IPS-18a (cell line): ENCODE results near the gene ADH1C.

Experiments used
- H3K27ac ChIP-seq: one replicate; pipeline ENCODE4 v1.5.1; 2013; ENCODE audit warnings: low read length
- H3K27me3 ChIP-seq: one replicate; pipeline ENCODE4 v1.6.1; 2013; ENCODE audit warnings: mild to moderate bottlenecking, low read length; ENCODE audit not compliant: control insufficient read depth, insufficient read depth
- H3K36me3 ChIP-seq: one replicate; pipeline ENCODE4 v1.6.1; 2013; ENCODE audit warnings: low read depth, low read length; ENCODE audit not compliant: control insufficient read depth
- H3K4me1 ChIP-seq: one replicate; pipeline ENCODE4 v1.6.1; 2013; ENCODE audit warnings: low read depth, low read length; ENCODE audit not compliant: control insufficient read depth
- H3K4me3 ChIP-seq: one replicate; pipeline ENCODE4 v1.5.1; 2013; ENCODE audit warnings: low read length
- H3K9ac ChIP-seq: one replicate; pipeline ENCODE4 v1.6.1; 2013; ENCODE audit warnings: mild to moderate bottlenecking, low read length, moderate library complexity
- H3K9me3 ChIP-seq: one replicate; pipeline ENCODE4 v1.6.1; 2013; ENCODE audit warnings: low read depth, low read length; ENCODE audit not compliant: control insufficient read depth

The ADH1C gene

DNA sequence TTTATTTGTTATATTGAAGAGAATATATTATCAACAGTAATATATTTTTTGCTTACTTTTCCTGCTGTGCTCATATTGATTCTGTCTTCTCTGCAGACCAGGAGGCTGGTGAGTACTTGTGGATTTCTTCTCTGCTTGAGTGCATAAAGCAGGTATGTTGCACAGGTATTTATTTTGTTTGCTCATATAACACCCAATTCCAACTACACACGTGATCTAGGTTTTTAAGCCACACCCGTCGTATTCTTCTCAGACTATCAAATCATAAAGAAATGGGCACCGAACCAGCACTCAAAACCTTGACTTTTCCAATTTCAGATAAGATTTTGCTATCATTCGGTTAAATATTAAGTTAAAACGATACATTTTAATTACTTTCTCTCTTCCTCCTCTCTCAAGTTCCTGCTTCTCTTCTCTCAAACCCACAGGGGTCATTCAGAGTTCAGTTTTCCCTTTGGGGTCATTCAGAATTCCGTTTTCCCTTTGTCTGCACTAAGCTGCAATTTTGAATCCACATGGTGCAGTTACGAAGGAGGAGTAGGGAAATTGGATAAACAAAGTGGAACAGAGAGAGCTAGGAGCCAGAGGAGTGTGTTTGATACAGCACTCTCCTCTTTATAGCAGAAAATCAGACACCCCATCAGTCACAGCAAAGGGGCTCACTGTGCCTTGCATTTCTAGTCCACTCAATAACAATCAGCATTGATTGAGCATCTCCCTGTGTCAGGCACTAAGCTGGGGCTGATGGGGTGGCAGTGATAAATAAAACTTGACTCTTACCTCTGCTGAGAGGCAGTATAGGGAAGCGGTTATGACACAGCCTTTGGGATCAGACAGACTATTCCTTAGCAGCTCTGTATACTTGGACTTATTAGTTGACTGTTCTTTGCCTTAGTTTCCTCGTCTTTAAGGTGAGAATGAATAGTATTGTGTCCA is at the start of gene ADH1C:
Gene ADH1C, minus strand, starts transcription at position 145 of the 936 bp plus-strand sequence. Its CDS starts 71 bp downstream, at position 74.
- Histone ChIP-seq H3K9me3 (no peaks in the 10 kb centered on the region), H3K27me3 (no peaks in the 10 kb centered on the region), H3K4me1 (no peaks in the 10 kb centered on the region), H3K9ac (no peak within 1 kb of the TSS), H3K27ac (no peak within 1 kb of the TSS), H3K4me3 (no peak within 1 kb of the TSS), H3K36me3 (no peaks in the 10 kb centered on the region)

DNA sequence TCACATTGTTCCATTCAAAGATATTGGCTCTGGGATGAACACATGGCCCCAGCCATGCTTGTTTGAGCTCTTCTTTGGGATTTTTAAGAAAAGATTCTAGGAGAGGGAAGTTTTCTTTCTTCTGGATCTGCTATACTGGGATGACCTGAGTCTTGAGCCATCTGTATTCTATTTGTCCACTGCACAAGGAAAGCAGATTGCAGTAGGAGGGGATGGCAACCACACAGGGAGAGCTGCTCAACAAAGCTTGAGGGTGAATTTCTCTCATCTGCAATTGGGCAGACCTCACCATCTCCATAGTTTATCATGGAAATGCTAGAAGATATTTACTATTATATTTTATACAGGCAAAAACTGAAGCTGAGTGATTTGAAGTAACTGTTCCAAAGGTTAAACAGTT is 48.3 kb upstream of the ADH1C start:
- H3K27me3 ChIP-seq, result no peaks in the 10 kb centered on the region
- no peak overlapping the region for H3K4me3 ChIP-seq
- no peak overlapping the region for H3K27ac ChIP-seq
- no peak overlapping the region for H3K9ac ChIP-seq
- H3K36me3 ChIP-seq, result no peaks in the 10 kb centered on the region
- peaks cover 7% of the 10 kb centered on the region for H3K9me3 ChIP-seq
- peaks cover 7% of the 10 kb centered on the region for H3K4me1 ChIP-seq

DNA sequence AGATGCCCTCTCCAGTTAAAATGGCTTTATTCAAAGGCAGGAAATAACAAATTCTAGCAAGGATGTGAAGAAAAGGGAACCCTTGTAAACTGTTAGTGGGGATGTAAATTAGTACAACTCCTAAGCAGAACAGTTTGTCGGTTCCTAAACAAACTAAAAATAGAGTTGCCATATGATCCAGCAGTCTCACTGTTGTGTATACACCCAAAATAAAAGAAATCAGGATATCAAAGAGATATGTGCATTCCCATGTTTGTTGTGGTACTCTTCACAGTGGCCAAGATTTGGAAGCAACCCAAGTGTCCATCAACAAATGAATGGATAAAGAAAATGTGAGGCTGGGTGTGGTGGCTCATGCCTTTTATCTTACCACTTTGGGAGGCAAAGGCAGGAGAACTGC is 46.5 kb upstream of the ADH1C start:
- H3K4me3 ChIP-seq, result no peak overlapping the region
- no peak overlapping the region for H3K9ac ChIP-seq
- H3K9me3 ChIP-seq, result peaks cover 7% of the 10 kb centered on the region

DNA sequence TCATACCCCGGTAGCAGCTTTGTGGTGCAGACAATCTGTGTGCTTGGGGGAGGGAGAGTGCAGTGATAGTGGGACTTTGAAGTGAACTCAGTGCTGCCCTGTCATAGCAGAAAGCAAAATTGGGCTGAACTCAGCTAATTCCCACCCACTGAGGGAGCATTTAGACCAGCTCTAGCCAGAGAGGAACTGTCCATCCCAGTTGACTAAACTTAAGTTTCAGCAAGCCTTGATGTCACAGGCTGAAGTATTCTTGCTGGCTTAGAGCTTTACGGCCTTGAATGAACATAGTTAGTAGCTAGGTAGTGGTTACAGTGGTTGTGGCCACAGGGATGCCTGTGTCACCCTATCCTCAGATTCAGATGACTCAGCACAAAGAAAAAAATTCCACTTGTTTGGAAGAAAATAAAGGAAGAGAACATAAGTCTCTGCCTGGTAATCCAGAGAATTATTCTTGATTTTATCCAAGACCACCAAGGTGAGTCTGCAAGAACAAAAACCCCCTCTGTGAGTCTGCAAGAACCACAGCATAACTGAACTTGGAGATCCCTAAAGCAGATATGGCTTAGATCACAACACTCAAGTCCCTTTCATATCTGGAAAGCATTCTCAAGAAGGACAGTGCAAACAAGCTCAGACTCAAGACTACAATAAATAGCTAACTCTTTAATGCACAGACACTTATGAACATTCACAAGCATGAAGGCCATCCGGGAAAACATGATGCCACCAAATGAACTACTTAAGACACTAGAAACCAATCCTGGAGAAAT is 43.2 kb upstream of the ADH1C start:
- Histone ChIP-seq H3K4me1 (no peaks in the 10 kb centered on the region), H3K4me3 (no peak overlapping the region), H3K9ac (no peak overlapping the region), H3K36me3 (no peaks in the 10 kb centered on the region), H3K27me3 (no peaks in the 10 kb centered on the region), H3K27ac (no peak overlapping the region), H3K9me3 (peaks cover 9% of the 10 kb centered on the region)

More for the DNA sequence above, 46.5 kb upstream of the ADH1C start:
- Histone ChIP-seq H3K27ac (no peak overlapping the region), H3K36me3 (no peaks in the 10 kb centered on the region), H3K4me1 (no peaks in the 10 kb centered on the region), H3K27me3 (no peaks in the 10 kb centered on the region)

DNA sequence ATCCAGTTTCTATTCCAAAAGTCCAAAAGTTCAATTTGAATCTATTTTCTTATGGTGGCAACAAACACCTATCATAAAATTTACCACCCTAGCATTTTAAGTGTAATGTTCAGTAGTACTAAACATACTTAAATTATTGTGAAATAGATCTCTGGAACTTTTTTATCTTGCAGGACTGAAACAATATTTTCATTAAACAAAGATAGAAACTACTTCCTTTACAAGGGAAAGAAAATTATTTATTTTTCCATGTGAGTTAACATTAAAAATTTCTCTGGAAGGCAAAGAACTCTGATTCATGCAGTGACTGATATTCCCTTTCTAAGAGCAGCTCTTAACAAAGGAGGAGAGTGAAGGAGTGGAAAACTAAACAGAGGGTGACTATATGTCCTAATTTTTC is 42.4 kb upstream of the ADH1C start:
- Histone ChIP-seq H3K4me1 (no peaks in the 10 kb centered on the region), H3K27ac (no peak overlapping the region), H3K27me3 (no peaks in the 10 kb centered on the region), H3K9me3 (peaks cover 14% of the 10 kb centered on the region), H3K36me3 (no peaks in the 10 kb centered on the region), H3K9ac (no peak overlapping the region), H3K4me3 (no peak overlapping the region)

DNA sequence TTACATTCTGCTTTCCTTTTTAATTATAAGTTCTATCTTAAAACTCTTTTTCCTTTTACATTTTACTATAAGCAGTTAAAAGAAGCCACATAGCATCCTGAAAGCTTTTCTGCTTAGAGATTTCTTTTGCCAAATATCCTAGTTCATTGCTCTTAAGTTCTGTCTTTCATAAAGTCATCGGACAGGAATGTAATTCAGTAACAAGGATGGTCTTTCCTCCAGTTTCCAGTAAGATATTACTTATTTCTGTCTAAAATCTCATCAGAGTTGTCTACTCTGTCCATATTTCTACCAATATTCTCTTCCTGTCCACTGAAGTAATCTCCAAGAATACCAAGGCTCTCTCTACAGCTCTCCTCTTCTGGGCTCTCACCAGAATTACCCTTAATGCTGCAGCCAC is 37.5 kb upstream of the ADH1C start:
- H3K4me1 ChIP-seq, result no peaks in the 10 kb centered on the region
- no peaks in the 10 kb centered on the region for H3K36me3 ChIP-seq
- no peak overlapping the region for H3K27ac ChIP-seq
- no peaks in the 10 kb centered on the region for H3K27me3 ChIP-seq
- H3K9ac ChIP-seq, result no peak overlapping the region
- H3K9me3 ChIP-seq, result peaks cover 12% of the 10 kb centered on the region
- H3K4me3 ChIP-seq, result no peak overlapping the region

DNA sequence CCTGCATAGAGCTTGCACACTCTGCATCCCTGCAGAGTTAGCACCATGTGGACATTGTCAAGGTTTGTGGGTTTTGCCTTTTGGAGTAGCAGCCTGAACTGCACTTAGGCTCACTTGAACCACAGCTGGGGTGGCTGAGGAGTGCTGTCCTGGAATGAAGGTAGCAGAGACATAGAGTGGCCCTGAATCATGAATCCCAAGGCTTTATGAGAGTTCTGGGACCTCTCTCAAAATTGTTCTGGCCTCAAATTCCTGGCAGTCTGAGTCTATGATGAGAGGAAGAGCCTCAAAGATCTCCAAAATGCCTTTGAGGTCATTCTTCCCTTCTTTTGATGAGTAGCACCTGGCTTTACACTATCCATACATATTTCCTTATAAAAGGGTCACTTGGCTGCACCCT is 37.1 kb upstream of the ADH1C start:
- no peaks in the 10 kb centered on the region for H3K4me1 ChIP-seq
- no peak overlapping the region for H3K9ac ChIP-seq
- no peaks in the 10 kb centered on the region for H3K27me3 ChIP-seq
- H3K4me3 ChIP-seq, result no peak overlapping the region
- no peak overlapping the region for H3K27ac ChIP-seq
- H3K36me3 ChIP-seq, result no peaks in the 10 kb centered on the region
- peaks cover 12% of the 10 kb centered on the region for H3K9me3 ChIP-seq

DNA sequence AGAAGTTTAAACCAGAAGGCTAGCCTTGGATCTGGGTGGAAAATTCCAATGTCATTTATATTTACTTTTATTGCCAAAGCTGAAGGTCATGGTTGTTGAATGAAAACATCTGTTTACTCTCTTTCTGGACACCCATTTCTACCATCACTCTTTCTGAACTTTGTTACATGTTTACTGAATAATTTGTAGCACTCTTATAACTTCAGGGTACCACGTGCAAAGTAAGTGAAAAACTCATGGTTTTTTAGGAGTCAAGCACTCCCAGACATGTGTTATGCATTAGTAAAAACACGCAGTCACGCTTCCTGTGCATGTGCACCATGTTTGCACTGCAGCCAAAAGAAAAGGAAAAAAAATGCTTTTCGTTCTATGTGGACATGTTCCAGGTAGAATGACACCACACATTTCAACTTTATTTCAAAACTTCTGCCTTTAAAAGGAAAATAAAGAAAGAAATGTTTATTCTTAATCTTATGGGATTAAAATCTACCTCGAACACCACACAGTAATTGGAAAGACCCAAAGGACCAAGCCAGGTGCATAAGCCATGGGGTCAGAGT is 31.4 kb upstream of the ADH1C start:
- Histone ChIP-seq H3K36me3 (no peaks in the 10 kb centered on the region), H3K27me3 (no peaks in the 10 kb centered on the region), H3K4me1 (no peaks in the 10 kb centered on the region), H3K4me3 (no peak overlapping the region), H3K27ac (no peak overlapping the region), H3K9me3 (no peaks in the 10 kb centered on the region), H3K9ac (no peak overlapping the region)

DNA sequence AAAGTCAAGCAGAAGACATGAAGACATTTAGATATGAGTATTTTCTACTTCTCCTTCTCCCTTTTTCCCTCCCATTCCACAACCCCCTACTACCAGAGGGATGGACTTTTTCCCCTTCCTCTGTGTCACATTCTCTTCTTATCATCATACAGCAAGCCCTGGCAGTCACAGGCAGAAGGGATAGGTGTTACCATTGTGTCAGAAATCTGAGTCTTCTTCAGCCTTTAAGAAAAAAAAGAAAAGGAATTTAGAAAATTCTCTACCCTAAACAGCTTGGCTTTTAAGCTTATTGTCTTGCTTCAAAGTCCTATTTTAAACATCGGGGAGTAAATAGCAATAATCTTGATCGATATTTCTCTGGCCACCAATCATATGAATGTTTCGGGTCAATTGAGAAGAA is 30.9 kb upstream of the ADH1C start:
- H3K9ac ChIP-seq, result no peak overlapping the region
- H3K27ac ChIP-seq, result no peak overlapping the region
- H3K36me3 ChIP-seq, result no peaks in the 10 kb centered on the region
- H3K27me3 ChIP-seq, result no peaks in the 10 kb centered on the region
- H3K4me3 ChIP-seq, result no peak overlapping the region
- H3K9me3 ChIP-seq, result no peaks in the 10 kb centered on the region
- H3K4me1 ChIP-seq, result no peaks in the 10 kb centered on the region

DNA sequence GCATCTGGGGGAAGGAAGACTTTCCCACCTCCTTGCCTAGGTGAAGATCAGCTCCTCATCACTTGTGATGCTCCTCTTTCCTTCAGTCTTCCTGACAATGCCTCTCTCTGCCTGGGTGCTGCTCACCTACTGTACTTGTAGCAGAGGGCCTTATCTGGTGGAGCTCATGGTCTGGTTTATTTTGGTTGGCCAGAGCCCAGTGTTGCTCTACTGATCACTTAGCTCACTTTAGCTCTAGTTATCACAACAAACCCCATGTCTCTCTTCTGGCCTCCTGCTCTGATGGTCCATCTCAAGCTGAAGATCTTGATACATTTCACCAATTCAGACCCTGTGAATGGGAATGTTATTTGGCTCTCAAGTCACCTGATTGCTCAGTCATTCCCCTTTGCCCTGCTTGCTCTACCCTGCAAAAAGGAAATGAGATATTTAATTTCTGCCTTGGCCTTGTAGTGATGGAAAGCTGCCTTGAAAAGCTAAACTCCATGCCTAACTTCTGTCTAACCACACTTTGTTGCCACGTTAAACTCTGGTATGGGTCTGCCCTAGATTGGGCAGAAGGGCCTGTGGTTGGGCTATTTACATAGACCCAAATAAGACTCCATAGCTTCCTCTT is 30.3 kb upstream of the ADH1C start:
- H3K9ac ChIP-seq, result no peak overlapping the region

DNA sequence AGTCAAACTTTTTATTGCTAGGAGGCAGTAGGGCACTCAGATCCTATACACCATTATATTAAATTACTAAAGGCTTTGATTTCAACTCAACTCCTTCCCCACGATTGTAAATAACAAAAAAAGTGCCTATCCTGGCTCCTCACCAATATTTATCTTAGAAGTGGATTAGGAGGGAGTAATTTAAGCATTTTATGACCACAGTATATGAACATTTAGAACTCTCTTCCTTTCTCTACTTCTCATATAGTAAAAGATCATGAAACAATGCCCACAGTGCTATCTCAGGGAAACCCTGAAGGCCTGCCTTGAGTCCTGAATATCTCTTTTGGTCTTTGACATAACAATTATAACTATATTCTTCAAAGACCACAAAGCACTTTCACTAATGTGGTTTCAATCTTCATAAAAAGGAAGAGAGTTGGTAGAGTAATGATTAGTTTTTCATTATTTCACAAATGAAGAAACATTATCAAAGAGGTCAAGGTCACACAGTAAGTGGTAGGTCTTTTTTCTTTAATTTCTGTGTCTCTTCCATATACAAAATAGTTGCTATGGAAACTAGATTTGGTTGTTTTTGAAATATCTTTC is 29.1 kb upstream of the ADH1C start:
- Histone ChIP-seq H3K4me1 (no peaks in the 10 kb centered on the region), H3K27ac (no peak overlapping the region), H3K4me3 (no peak overlapping the region), H3K9ac (no peak overlapping the region), H3K36me3 (no peaks in the 10 kb centered on the region), H3K9me3 (no peaks in the 10 kb centered on the region), H3K27me3 (no peaks in the 10 kb centered on the region)

More for the DNA sequence above, 30.3 kb upstream of the ADH1C start:
- Histone ChIP-seq H3K9me3 (no peaks in the 10 kb centered on the region), H3K4me1 (no peaks in the 10 kb centered on the region), H3K36me3 (no peaks in the 10 kb centered on the region), H3K4me3 (no peak overlapping the region), H3K27me3 (no peaks in the 10 kb centered on the region), H3K27ac (no peak overlapping the region)
